GM12873 (cell line): ENCODE results near the gene ATP11C.

Experiments
- TF ChIP-seq, protein P1 (sequence below): IDR thresholded peaks from 2 replicates; pipeline ENCODE4 v1.5.1; 2012; ENCODE audit warnings: low read depth, mild to moderate bottlenecking, moderate library complexity, low read length, control low read depth; ENCODE audit not compliant: insufficient read depth; ENCODE audit errors: missing control alignments

Gene ATP11C

GRCh38 chrX:139720979-139721378 is 211.9 kb downstream of the ATP11C start:
- TF ChIP-seq, protein P1, sequence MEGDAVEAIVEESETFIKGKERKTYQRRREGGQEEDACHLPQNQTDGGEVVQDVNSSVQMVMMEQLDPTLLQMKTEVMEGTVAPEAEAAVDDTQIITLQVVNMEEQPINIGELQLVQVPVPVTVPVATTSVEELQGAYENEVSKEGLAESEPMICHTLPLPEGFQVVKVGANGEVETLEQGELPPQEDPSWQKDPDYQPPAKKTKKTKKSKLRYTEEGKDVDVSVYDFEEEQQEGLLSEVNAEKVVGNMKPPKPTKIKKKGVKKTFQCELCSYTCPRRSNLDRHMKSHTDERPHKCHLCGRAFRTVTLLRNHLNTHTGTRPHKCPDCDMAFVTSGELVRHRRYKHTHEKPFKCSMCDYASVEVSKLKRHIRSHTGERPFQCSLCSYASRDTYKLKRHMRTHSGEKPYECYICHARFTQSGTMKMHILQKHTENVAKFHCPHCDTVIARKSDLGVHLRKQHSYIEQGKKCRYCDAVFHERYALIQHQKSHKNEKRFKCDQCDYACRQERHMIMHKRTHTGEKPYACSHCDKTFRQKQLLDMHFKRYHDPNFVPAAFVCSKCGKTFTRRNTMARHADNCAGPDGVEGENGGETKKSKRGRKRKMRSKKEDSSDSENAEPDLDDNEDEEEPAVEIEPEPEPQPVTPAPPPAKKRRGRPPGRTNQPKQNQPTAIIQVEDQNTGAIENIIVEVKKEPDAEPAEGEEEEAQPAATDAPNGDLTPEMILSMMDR = no peak

GRCh38 chrX:139720136-139720535 is 212.7 kb downstream of the ATP11C start:
- TF ChIP-seq, protein P1 = no peak

DNA sequence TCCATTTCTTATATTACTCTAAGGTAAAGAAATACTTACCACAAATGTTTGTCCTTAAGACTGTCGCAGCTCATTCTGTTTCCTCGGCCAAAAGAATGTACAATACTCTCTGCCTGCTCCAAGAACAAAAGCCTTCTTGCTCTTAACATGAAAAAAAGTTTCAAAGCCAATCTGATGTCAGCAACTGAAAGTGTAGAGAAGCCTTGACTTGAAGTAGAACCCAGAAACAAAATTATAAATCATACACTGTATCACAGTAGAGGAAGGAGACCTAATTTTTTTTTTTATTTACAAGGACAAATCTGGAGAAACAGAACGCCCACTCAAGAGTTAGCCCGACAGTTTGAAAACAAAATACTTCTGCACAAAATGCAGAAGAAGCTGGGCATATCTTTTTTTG is 224.8 kb downstream of the ATP11C start, which contains the start of gene MCF2:
TSS of gene MCF2 (minus strand) at position 101 of the 400 bp plus-strand sequence. CDS start 56,423 bp downstream, outside the sequence.
- TF ChIP-seq, protein P1 = no peak

DNA sequence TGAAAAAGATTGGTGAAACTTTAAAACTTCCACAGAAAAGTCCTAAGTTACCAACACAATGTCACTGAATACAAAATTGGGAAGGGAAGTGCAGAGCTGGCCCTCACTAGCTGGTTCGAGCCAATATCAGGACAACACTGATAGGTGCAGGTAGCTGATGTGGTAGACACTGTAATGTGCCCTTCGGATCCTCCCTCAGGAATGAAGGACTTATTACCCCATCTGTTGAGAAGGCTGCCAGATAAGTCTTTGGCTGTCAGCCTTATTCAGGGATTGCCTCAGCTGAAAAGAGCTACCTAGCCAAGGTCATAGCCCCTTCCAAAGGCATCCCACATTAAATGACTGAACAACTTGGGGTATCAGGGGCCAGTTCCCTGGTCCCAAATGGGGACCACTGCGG is 230.2 kb downstream of the ATP11C start:
- TF ChIP-seq, protein P1 = no peak

- TF ChIP-seq, protein P1 = no peak
Observed at GRCh38 chrX:139692908-139693307, 239.9 kb downstream of the ATP11C start.

DNA sequence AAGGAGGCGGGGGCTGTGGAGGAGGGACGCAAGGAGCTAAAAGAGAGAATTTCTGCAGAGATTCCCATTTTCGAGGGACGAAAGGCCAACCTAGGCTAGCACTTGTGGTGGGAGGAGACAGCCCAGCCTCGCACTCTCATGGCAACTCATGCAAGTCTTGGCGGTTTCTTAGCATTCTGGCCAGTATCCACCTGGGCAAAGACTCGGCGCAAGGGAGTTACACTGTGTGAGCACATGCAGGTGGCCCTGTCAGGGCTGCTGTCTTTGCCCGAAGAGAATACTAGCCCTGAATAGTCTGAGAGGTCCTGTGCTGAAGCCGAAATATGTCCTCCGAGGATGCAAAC is 240.4 kb downstream of the ATP11C start:
- TF ChIP-seq, protein P1 = no peak

DNA sequence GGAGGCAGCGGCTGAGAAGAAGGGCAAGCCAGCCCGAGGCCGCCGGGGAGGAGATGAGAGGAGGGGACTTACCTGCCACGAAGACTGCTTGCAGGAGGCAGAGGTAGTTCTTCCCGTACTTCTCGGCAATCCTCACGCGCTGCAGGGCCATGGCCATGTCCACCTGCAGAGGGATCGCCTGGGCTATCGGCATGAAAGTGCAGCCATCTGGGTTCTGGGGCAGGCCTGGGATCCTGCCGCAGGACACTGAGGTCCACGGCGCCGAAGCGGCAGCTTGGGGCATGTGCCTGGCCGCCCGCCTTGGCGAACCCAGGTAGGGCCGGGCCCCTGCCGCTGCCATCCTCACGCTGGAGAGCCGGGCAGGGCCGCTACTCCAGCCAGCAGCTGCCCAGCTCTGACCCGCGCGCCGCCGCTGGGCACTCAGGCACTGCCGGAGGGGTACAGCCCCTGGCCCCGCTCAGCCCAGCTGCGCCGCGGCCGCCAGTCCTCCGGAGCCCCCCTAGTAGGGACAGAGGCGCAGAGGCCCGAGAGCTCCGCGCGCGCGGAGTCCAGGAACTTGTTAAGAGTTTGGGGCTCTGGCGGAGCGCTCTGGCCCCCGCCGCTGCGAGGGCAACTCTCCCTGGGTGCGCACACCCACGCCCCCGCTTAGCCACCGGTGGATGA is 240.9 kb downstream of the ATP11C start:
- TF ChIP-seq, protein P1 = no peak
